Measurements from ENCODE around the gene CD2AP. TPM values are rescaled to one million over a fixed set of nuclear protein-coding genes. Genes with fewer than 3 reads are reported as not detected.
"Not testable (repeated sequence)": the region's sequence is repeated elsewhere in the genome, so short reads cannot be mapped to it uniquely, and the experiment has no call there.

CD2AP gene
- total RNA-seq, 1 donor = 42.8 TPM

DNA sequence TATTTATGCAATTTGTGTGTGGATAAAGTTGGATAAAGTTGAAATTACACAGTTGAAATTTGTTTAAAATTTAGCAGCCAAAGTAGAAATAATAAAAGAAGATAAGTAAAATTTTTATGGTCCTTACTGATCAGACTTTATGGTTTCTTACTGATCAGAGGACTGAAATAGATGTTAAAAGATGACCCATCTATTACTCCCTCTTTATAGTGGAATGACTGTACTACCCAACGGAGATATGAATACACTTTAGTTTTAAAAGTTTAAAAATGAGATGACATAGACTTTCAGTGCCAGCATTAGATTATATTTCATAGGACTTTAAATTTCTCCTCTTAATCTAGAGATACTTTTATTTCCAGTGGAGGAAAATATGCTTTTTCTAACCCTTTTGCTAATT is 121.9 kb downstream of the CD2AP start:
- H3K9me3 ChIP-seq (ENCODE audit: low read depth, low read length) = no peaks in the 10 kb centered on the region
- H3K27me3 ChIP-seq (ENCODE audit: insufficient read depth, low read length) = no peaks in the 10 kb centered on the region
- no peak overlapping the region for H3K4me3 ChIP-seq (ENCODE audit: low read length)
- no peaks in the 10 kb centered on the region for H3K4me1 ChIP-seq (ENCODE audit: insufficient read depth, low read length)

DNA sequence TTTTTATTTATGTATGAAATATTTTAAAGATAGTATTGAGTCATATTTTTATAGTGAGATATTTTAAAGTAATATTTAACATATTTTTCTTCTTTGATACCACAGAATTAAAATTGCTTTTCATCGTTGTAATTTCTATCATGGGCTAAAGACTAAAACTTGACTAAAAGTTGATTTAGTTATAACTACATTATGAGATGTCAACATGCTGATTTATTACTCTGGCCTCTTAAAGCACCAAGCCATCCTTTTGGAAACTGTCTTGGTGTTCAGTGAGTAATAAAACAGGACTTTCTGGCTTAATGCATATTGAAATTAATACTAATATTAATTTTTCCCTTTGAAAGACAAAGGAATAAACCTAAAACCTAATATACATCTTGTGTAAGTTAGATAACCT is 125.6 kb downstream of the CD2AP start:
- H3K4me3 ChIP-seq (ENCODE audit: low read length) = no peak overlapping the region
- H3K9me3 ChIP-seq (ENCODE audit: low read depth, low read length) = no peaks in the 10 kb centered on the region
- H3K27me3 ChIP-seq (ENCODE audit: insufficient read depth, low read length) = no peaks in the 10 kb centered on the region
- H3K4me1 ChIP-seq (ENCODE audit: insufficient read depth, low read length) = no peaks in the 10 kb centered on the region

DNA sequence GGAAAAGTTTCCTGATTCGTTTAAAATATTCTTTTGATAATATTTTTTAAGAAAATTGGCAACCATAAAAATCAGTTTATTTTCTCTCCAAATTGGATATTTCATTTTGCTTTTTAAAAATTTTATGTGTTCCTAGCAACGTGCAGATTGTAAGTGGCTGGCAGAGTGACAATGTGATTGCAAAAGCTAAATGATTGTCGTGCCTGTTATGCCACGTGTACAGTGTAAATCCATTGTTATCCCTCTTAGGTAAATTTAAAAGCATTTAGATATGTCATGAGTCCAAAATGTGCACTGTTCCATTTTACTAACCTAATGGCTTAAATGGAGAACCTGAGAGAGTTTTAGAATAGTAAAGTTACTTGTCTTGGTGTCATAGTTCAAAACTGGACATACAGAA is 126.4 kb downstream of the CD2AP start:
- Histone ChIP-seq H3K4me3 (ENCODE audit: low read length) (no peak overlapping the region), H3K27me3 (ENCODE audit: insufficient read depth, low read length) (no peaks in the 10 kb centered on the region), H3K4me1 (ENCODE audit: insufficient read depth, low read length) (no peaks in the 10 kb centered on the region), H3K9me3 (ENCODE audit: low read depth, low read length) (no peaks in the 10 kb centered on the region)

DNA sequence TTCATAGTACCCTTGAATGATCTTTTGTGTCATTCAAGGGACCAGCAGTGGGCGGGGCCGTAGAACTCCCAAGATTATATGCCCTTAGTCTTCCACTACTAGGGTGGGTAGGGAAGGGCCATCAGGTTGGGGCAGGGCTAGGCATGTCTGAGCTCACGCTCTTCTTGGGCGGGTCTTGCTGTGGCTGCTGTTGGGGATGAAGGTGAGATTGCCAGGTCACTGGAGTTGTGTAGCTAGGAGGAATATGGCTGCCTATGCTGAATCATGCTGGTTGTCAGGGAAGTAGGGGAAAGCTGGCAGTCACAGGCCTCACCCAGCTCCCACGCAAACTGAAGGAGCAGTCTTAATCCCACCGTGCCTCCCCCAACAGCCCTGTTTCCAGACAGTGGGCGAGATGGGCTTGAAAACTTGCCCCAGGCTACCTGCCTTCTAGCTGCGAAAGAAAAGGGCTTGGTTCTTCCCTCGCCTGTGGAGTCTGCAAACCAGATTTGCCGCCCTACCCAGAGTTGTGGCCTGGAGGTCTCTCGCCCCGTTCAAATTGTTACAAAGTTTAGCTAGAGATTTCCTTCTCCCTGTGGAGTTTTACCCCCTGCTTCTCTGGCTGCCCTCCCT is 144.4 kb downstream of the CD2AP start:
- Histone ChIP-seq H3K4me1 (ENCODE audit: insufficient read depth, low read length) (no peaks in the 10 kb centered on the region), H3K4me3 (ENCODE audit: low read length) (no peak overlapping the region), H3K27me3 (ENCODE audit: insufficient read depth, low read length) (no peaks in the 10 kb centered on the region)

DNA sequence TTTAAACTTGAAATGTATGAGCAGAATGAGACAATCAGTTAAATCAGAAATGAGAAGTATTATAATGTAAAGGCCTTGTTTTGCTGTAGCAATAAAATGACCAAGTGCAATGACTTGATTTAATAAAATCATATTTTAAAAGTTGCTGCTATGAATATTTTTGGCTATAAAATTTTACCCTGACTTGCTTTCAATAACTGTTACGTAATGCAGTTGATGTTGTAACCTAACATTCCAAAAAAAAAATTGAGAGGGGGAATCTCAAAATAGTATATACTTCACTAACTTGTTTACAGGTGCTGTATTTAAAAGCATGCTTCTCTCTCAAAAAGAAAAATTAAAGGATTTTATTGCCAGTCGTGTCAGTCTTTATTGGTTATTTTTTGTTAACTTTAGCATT is 149.2 kb downstream of the CD2AP start:
- no peaks in the 10 kb centered on the region for H3K27me3 ChIP-seq (ENCODE audit: insufficient read depth, low read length)
- H3K4me1 ChIP-seq (ENCODE audit: insufficient read depth, low read length) = no peaks in the 10 kb centered on the region
- H3K4me3 ChIP-seq (ENCODE audit: low read length) = no peak overlapping the region
- no peaks in the 10 kb centered on the region for H3K9me3 ChIP-seq (ENCODE audit: low read depth, low read length)

More for the DNA sequence above, 144.4 kb downstream of the CD2AP start:
- H3K9me3 ChIP-seq (ENCODE audit: low read depth, low read length) = no peaks in the 10 kb centered on the region

DNA sequence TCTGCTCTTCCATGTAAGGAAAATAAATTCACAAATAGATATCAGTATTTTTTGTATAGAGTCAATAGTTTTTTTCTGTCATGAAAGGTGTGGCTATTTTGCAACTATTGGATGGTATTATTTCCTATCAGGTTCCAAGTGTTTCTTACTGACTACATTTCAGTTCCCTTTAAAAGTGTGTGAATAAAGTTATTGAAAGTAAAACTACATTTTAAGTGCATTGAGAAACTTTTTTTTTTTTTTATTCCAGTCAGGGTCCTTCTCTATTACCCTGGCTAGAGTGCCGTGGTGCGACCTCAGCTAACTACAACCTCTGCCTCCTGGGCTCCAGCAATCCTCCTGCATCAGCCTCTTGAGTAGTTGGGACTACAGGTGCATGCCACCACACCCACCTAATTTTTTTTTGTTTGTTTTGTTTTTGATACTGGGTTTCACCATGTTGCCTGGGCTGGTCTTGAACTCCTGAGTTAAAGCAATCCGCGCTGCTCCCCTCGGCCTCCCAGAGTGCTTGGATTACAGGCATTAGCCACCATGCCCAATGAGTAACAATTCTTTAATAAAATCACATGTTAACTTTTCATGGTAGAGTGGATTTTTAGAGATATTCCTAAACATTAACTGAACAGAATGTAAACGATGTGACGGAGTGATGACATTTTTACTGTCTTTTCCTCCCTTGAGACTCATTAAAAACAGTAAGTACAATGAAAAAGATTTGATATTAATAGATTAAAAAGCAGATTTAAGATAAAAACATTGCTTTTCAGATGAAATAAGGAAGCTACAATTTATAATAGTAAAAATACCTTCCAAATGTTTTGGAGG is 151.1 kb downstream of the CD2AP start:
- no peaks in the 10 kb centered on the region for H3K27me3 ChIP-seq (ENCODE audit: insufficient read depth, low read length)

DNA sequence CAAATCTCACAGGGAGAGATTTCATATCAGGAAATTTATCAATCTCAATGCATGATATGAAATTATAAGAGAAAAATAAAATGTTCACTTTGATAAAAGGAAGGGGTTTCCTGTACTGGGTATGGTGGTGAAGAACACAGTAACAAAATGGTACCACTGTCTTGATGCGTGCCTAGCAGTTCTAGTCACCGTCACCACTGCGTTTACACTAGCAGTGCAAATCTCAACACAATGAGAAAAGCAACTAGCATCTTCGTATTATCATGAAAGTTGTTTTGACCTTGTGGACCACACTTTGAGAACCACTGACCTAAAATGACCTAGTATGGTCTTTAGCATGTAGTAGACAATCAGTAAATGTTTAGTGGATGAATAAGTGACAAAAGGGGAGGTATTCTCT is 152.4 kb downstream of the CD2AP start:
- Histone ChIP-seq H3K9me3 (ENCODE audit: low read depth, low read length) (no peaks in the 10 kb centered on the region), H3K27me3 (ENCODE audit: insufficient read depth, low read length) (no peaks in the 10 kb centered on the region), H3K4me3 (ENCODE audit: low read length) (no peak overlapping the region), H3K4me1 (ENCODE audit: insufficient read depth, low read length) (no peaks in the 10 kb centered on the region)

More for the DNA sequence above, 151.1 kb downstream of the CD2AP start:
- H3K4me3 ChIP-seq (ENCODE audit: low read length) = no peak overlapping the region
- H3K9me3 ChIP-seq (ENCODE audit: low read depth, low read length) = no peaks in the 10 kb centered on the region
- H3K4me1 ChIP-seq (ENCODE audit: insufficient read depth, low read length) = no peaks in the 10 kb centered on the region

DNA sequence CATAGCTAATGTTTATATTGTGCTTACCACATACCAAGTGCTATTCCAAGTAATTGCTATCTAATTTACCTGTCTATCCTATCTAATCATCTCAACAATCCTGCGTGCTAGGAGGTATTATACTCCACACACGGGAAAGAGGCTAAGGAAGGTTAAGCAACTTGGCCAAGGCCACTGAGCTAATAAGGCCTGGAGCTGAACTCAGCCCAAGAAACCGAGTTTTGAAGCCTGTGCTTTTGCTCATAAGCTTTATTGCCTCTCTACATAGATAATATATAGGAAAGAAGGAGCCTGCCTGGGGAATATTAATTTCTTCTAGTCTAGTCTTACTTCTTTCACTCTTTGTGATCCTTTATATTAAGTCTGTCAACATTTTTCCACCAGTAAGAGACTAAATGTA is 153.0 kb downstream of the CD2AP start:
- H3K4me1 ChIP-seq (ENCODE audit: insufficient read depth, low read length) = no peaks in the 10 kb centered on the region
- H3K4me3 ChIP-seq (ENCODE audit: low read length) = no peak overlapping the region
- no peaks in the 10 kb centered on the region for H3K27me3 ChIP-seq (ENCODE audit: insufficient read depth, low read length)
- no peaks in the 10 kb centered on the region for H3K9me3 ChIP-seq (ENCODE audit: low read depth, low read length)

DNA sequence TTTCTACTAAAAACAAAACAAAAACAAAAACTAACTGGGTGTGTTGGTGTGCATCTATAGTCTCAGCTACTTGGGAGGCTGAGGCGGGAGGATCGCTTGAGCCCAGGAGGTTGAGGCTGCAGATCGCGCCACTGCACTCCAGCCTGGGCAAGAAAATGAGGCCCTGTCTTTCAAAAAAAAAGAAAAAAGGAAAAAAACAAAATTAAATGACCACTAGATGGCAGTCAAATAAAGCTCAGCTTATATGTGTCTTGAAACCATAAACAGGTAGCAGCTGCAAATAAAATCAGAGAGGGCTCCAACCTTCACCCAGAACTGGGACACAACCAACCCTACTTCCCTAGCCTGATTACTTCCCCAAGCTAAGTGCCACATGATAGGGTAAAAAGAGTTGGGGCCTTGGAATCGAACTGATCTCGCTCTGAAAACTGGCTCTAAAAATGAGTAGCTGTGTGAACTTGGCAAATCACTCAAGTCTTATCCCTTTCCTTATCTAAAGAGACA is 153.7 kb downstream of the CD2AP start:
- no peak overlapping the region for H3K4me3 ChIP-seq (ENCODE audit: low read length)
- no peaks in the 10 kb centered on the region for H3K9me3 ChIP-seq (ENCODE audit: low read depth, low read length)
- no peaks in the 10 kb centered on the region for H3K27me3 ChIP-seq (ENCODE audit: insufficient read depth, low read length)
- H3K4me1 ChIP-seq (ENCODE audit: insufficient read depth, low read length) = no peaks in the 10 kb centered on the region

DNA sequence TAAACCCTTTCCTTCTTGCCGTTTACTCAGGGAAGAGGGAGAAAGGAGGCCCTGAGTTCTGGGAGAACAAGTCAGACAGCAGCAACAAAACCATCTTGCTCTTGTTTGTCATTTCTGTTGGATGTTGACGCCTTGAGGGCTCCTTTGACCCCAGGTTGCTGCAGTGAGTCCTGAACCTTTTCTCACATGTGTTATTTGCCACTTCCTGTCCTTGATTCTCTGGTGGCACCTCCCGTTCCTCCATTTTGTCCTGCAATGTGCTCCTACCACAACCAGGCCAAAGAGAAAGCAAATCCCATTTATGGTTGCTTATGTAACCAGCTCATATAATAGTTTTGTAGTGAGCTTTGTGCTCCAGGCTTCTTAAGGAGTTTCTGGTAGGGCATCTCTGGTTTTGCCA is 154.2 kb downstream of the CD2AP start:
- Histone ChIP-seq H3K27me3 (ENCODE audit: insufficient read depth, low read length) (no peaks in the 10 kb centered on the region), H3K9me3 (ENCODE audit: low read depth, low read length) (no peaks in the 10 kb centered on the region), H3K4me1 (ENCODE audit: insufficient read depth, low read length) (no peaks in the 10 kb centered on the region), H3K4me3 (ENCODE audit: low read length) (no peak overlapping the region)

DNA sequence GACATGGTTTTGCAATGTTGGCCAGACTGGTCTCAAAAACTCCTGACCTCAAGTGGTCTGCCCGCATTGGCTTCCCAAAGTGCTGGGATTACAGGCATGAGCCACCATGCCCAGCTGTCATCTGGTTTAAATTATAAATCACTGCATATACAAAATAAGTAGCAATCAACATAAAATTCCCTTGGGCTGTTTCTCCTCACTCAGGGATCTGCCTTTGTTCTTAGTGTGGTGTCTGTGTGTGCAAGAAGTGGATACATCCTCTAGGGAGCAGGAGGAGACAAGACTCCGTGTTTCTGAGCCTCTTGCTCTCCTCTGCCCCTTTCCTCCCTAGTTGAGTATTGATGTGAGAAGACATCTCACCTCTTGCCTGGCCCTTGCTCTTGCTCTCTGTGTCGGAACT is 155.6 kb downstream of the CD2AP start:
- H3K4me3 ChIP-seq (ENCODE audit: low read length) = no peak overlapping the region
- H3K27me3 ChIP-seq (ENCODE audit: insufficient read depth, low read length) = no peaks in the 10 kb centered on the region
- no peaks in the 10 kb centered on the region for H3K4me1 ChIP-seq (ENCODE audit: insufficient read depth, low read length)
- H3K9me3 ChIP-seq (ENCODE audit: low read depth, low read length) = no peaks in the 10 kb centered on the region

DNA sequence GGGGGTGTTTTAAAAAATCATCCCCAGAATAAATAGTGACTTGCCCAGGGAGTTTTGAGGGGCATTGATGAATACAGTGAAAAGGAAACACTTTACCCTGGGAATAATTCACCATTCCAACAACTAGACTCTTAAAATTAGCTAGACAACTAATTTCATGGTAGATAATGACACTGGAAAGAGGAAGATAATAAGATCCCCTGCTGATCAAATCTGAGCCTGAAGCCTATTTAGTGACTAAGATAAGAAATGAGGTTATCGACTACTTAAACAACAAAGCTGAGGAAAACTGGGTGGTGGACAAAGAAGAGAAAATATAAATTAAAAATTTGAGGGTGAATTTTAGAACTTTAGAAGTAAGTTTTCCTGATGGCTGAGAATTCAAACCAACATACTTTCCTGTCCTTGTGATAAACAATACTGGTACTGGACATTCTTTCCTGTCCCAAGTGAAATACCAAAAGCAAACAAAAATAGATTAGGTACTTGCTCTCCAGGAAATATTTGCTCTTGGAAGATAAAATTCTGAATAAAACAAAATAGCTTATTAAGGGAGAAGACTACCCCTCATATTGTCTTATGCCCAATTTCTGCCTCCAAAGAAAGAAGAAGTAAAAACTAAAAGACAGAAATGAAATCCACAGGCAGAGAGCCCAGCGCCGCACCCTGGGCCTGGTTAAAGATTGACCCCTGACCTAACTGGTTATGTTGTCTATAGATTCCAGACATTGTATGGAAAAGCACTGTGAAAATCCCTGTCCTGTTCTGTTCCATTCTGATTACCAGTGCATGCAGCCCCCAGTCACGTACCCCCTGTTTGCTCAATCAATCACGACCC is 156.8 kb downstream of the CD2AP start:
- no peaks in the 10 kb centered on the region for H3K27me3 ChIP-seq (ENCODE audit: insufficient read depth, low read length)
- H3K4me1 ChIP-seq (ENCODE audit: insufficient read depth, low read length) = no peaks in the 10 kb centered on the region
- no peaks in the 10 kb centered on the region for H3K9me3 ChIP-seq (ENCODE audit: low read depth, low read length)
- H3K4me3 ChIP-seq (ENCODE audit: low read length) = no peak overlapping the region

DNA sequence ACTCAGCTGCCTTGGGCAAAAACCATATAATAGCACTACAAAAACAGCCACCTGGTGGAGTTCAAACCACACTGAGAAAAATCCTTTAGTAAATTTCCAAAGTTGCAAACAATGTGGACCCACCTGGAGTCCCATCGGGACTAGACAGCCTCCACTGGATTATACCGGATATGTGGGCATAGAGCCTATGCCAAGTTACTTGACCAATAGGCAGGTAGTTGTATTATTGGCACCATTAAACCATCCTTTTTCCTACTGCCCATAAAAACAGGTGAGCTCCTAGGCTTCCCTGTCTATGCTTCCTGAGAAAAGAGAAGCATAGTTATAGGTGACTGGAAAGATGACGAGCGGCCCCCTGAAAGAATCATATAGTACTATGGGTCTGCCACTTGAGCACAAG is 169.1 kb downstream of the CD2AP start:
- Histone ChIP-seq H3K27me3 (ENCODE audit: insufficient read depth, low read length) (no peaks in the 10 kb centered on the region), H3K4me1 (ENCODE audit: insufficient read depth, low read length) (no peaks in the 10 kb centered on the region), H3K4me3 (ENCODE audit: low read length) (no peak overlapping the region), H3K9me3 (ENCODE audit: low read depth, low read length) (no peaks in the 10 kb centered on the region)

DNA sequence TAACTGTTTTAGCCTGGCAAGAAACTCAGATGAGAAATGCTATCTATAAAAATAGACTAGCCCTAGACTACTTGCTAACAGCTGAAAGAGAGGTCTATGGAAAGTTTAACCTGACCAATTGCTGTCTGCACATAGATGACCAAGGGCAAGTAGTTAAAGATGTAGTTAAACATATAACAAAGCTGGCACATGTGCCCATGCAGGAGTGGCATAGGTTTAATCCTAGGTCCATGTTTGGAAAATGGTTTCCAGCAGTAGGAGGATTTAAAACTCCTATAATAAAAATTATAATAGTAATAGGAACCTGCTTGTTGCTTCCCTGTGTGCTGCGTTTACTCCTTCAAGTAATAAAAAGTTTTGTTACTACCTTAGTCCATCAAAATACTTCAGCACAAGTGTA is 169.6 kb downstream of the CD2AP start:
- no peak overlapping the region for H3K4me3 ChIP-seq (ENCODE audit: low read length)
- H3K9me3 ChIP-seq (ENCODE audit: low read depth, low read length) = no peaks in the 10 kb centered on the region
- H3K4me1 ChIP-seq (ENCODE audit: insufficient read depth, low read length) = no peaks in the 10 kb centered on the region

DNA sequence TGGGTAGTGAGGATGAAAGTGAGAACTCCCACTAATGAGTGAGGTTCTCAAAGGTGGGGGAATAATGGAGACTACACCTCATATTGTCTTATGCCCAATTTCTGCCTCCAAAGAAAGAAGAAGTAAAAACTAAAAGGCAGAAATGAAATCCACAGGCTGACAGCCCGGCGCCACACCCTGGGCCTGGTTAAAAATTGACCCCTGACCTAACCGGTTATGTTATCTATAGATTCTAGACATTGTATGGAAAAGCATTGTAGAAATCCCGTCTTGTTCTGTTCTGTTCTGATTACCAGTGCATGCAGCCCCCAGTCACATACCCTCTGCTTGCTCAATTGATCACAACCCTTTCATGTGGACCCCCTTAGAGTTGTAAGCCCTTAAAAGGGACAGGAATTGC is 170.0 kb downstream of the CD2AP start:
- H3K27me3 ChIP-seq (ENCODE audit: insufficient read depth, low read length); H3K4me3 ChIP-seq (ENCODE audit: low read length); H3K4me1 ChIP-seq (ENCODE audit: insufficient read depth, low read length); H3K9me3 ChIP-seq (ENCODE audit: low read depth, low read length): not testable (repeated sequence)

More for the DNA sequence above, 169.6 kb downstream of the CD2AP start:
- H3K27me3 ChIP-seq (ENCODE audit: insufficient read depth, low read length) = no peaks in the 10 kb centered on the region
